HuH-7.5 (cell line): ENCODE results near the gene ELAPOR2.
"Not testable (repeated sequence)": the region's sequence is repeated elsewhere in the genome, so short reads cannot be mapped to it uniquely, and the experiment has no call there.

ENCODE experiments used
- DNase-seq: peaks from one replicate; pipeline ENCODE4 v3.0.0; 2011; ENCODE audit warnings: low spot score

The ELAPOR2 gene, protein sequence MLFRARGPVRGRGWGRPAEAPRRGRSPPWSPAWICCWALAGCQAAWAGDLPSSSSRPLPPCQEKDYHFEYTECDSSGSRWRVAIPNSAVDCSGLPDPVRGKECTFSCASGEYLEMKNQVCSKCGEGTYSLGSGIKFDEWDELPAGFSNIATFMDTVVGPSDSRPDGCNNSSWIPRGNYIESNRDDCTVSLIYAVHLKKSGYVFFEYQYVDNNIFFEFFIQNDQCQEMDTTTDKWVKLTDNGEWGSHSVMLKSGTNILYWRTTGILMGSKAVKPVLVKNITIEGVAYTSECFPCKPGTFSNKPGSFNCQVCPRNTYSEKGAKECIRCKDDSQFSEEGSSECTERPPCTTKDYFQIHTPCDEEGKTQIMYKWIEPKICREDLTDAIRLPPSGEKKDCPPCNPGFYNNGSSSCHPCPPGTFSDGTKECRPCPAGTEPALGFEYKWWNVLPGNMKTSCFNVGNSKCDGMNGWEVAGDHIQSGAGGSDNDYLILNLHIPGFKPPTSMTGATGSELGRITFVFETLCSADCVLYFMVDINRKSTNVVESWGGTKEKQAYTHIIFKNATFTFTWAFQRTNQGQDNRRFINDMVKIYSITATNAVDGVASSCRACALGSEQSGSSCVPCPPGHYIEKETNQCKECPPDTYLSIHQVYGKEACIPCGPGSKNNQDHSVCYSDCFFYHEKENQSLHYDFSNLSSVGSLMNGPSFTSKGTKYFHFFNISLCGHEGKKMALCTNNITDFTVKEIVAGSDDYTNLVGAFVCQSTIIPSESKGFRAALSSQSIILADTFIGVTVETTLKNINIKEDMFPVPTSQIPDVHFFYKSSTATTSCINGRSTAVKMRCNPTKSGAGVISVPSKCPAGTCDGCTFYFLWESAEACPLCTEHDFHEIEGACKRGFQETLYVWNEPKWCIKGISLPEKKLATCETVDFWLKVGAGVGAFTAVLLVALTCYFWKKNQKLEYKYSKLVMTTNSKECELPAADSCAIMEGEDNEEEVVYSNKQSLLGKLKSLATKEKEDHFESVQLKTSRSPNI

DNA sequence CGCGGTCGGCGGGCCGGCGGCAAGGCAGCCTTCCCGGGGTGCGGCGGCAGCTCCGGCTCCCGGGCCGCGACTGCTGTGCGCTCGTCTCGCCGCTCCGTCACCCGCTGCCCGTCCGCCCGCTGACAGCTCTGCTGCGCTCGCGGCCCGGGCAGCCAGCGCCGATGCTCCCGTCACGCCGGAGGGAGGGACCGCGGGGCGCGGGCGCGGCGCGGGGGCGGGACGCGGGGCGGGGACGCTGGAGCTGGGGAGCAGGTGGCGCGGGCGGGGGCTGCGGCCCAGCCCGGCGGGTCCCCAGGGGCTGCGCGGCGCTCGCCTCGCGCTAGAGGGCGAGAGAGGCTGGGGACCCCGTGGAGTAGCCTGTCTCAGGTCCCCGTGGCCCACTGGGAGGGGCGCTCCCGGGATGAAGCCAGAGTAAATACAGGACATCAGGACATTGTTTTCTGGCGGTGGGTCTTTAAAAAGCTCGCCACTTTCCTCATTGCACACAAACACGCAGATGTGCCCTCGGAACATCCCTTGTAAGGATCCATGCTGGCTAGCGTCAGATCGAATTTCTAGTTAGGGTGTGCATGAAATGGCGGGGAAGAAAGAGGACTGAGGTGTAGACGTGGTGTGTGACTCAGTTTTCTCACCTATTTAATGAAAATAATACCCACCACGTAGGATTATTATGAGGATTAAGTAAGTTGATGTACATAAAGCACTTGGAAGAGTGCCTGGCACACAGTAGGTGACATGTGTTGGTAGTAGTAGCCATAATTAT lies at the start of gene ELAPOR2:
ELAPOR2 (minus strand) TSS at position 130 of the 763 bp plus-strand sequence. CDS start 141 bp downstream, outside the sequence.
- DNase-seq: peak; percentile 50

DNA sequence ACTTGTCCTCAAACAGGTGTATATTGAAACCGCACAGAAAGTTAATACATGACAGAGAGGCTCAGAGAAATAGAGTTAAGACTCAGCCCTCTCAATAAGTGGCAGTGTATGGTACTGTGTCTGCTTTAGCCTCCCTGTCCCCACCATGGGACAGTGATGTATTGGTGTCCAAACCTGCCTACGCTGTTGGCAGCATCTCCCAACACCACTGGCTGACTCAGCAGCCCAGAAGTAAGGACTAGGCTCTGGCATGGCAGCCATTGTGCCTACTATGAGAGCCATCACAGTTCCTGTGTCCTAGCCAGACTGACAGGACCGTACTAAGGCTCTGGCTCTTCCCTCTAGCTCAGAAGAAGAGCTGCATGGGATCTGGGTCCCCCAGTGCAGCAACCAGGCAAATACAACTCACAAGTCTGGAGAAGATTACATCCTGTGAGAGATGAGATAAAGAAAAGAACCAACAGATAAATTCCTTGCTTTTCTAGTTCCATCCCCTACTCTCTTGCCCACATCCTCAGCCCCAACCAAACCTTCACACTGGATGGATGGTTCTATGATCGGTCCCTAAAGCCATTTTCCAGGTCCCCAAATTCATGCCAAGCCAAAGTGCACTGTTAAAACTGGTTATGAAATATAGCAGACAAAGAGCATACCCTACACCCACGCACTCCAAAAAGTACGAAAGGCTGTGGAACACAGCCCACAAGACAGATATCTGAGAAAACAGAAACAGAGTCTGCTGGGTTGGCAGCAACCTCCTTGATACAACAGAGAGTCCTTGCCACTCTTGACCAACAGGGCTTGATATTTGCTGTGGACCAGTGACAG lies 48.7 kb upstream of the ELAPOR2 start:
- DNase-seq: no peak

- no peak for DNase-seq
Measured at GRCh38 chr7:87106974-87107612, 47.6 kb upstream of the ELAPOR2 start.

GRCh38 chr7:87105401-87105800 lies 45.9 kb upstream of the ELAPOR2 start:
- no peak for DNase-seq

DNA sequence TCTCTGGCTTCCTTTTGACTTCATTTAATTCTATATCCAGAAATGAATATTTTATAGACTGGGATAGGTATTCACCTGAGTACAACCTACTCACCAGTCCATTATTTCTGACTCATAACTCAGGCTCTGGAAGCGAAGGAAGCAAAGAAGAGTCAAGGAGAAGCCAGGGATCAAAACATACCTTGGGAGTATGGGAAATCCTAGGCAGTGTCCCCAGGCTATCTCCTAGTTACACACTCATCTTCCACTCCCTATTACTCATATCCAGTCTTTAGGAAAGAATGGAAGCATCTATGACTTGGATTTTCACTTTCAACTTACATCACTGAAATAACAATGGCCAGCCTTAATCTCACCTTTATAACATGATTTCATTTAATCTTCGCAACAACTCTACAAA lies 40.9 kb upstream of the ELAPOR2 start:
- no peak for DNase-seq

- DNase-seq: not testable (repeated sequence)
Measured at GRCh38 chr7:87097375-87097774, 37.9 kb upstream of the ELAPOR2 start.

- DNase-seq: no peak
Measured at GRCh38 chr7:87094322-87094721, 34.9 kb upstream of the ELAPOR2 start.

GRCh38 chr7:87092568-87093091 lies 33.2 kb upstream of the ELAPOR2 start:
- no peak for DNase-seq

GRCh38 chr7:87091487-87092066 lies 32.1 kb upstream of the ELAPOR2 start:
- DNase-seq: no peak

GRCh38 chr7:87083865-87084519 lies 24.5 kb upstream of the ELAPOR2 start:
- DNase-seq: no peak

- DNase-seq: no peak
Measured at GRCh38 chr7:87082675-87083074, 23.2 kb upstream of the ELAPOR2 start.

- no peak for DNase-seq
Measured at GRCh38 chr7:87075671-87076404, 16.4 kb upstream of the ELAPOR2 start.

- no peak for DNase-seq
Measured at GRCh38 chr7:87067788-87068187, 8.3 kb upstream of the ELAPOR2 start.

- DNase-seq: no peak
Measured at GRCh38 chr7:87060288-87060537, 759 bp upstream of the ELAPOR2 start.

DNA sequence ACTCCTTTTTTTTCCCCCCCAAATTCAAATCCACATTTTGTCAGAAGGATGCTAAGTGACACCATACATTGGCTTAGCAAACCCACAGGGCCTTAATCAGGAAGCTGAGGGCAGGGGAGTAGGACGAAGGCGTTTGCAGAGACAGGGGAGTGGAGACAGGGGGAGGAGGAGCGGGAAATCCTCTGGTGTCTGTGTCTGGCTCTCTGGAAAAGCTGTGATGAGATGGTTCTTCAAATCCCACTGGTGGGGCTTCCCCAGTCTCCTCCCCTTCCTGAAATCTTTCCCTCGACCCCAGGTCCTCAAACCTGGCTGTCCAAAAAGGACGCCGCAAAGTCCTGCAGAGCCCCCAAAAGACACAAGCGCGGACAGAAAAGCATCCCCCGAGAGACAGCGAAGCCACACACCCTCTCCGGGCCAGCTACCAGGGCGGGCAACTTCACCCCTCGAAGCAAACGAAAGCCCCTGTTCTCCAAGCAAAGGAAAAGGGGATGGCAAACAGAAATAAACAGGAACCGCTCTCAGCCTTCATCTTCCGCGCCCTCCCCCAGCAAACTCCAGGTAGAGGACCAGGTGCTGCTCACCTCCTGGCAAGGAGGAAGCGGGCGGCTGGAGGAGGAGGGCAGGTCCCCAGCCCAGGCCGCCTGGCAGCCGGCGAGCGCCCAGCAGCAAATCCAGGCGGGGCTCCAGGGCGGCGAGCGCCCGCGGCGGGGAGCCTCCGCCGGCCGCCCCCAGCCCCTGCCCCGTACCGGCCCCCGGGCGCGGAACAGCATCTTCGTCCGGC lies 520 bp downstream of the ELAPOR2 start:
- peak; percentile 19 for DNase-seq

- DNase-seq: no peak
Measured at GRCh38 chr7:87057210-87057609, 2.2 kb downstream of the ELAPOR2 start.

GRCh38 chr7:87056346-87056745 lies 3.1 kb downstream of the ELAPOR2 start:
- no peak for DNase-seq

- DNase-seq: no peak
Measured at GRCh38 chr7:87048839-87049238, 10.6 kb downstream of the ELAPOR2 start.
